ENCODE measurements around the gene KCTD5.

Gene KCTD5

DNA sequence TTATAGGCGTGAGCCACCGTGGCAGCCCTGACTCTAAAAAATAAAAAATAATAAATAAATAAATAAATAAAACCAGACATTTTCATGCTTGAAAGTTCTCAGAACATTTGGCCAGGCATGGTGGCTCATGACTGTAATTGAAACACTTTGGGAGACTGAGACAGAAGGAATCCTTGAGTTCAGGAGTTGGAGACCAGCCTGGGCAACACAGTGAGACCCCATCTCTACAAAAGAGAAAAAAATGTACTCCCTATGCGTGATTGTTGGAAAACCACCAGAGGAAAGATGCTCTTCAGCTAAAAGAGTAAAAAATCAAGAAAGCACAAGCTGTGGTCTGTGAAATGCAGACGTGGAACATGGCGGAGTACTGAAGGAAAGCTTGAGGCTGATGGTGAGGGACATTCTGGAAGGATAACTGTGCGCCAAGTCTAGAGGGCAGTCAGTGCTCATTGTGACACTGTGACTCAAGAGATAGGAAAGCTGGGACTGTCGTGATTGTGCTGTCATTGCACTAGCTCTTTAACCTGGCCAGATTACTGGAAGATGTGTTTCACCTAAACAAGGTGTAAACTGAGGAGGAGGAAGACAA, 41.9 kb downstream of the KCTD5 start:
- DNase-seq = no peak

DNA sequence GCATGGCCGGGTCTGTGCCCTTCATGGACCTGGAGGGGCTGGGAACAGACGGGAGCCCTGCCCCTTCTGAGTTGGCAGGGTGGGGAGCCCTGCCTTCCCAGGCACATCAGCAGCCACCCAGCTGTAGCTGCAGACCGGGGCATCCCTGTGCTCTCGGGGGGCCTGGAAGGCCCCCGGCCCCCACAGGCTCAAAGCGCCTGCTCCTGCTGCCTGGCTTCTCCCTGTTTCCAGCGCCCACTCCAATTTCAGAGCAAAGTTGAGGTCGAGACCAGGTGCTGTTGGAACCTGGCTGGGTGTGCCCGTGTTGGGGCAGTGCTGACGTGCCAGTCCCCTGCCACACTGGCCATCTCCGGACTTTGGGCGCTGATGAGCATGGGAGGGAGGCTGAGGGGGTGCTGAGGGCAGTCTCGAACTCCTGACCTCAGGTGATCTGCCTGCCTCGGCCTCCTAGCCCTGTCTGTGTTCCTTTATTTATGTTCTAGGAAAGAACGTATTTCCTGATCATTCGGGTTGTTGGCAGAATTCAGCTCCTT, 42.6 kb downstream of the KCTD5 start:
- no peak for DNase-seq

DNA sequence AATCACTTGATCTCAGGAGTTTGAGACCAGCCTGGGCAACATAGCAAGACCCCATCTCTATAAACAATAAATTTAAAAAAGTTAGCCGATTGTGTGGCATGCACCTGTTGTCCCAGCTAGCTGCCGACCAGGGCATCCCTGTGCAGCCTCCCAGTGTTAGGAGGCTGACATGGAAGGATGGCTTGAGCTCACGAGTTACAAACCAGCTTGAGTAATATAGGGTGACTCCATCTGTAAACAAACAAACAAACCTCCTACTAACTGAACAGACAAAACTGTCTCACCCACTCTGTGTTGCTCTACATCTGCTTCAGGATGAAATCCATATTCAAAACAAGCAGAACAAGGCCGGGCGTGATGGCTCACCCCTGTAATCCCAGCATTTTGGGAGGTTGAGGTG, 44.6 kb downstream of the KCTD5 start:
- no peak for DNase-seq

DNA sequence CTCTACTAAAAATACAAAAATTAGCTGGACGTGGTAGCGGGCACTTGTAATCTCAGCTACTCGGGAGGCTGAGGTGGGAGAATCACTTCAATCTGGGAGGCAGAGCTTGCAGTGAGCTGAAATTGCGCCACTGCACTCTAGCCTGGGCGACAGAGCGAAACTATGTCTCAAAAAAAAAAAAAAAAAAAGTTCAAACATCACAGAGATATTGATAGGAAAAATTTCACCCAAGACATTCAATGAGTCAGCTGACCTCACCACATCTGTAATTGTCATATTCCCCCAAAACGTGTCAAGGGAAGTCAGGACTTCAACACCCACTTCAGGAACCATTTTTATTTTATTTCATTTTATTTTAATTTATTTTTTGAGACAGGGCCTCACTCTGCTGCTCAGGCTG, 45.7 kb downstream of the KCTD5 start:
- no peak for DNase-seq

DNA sequence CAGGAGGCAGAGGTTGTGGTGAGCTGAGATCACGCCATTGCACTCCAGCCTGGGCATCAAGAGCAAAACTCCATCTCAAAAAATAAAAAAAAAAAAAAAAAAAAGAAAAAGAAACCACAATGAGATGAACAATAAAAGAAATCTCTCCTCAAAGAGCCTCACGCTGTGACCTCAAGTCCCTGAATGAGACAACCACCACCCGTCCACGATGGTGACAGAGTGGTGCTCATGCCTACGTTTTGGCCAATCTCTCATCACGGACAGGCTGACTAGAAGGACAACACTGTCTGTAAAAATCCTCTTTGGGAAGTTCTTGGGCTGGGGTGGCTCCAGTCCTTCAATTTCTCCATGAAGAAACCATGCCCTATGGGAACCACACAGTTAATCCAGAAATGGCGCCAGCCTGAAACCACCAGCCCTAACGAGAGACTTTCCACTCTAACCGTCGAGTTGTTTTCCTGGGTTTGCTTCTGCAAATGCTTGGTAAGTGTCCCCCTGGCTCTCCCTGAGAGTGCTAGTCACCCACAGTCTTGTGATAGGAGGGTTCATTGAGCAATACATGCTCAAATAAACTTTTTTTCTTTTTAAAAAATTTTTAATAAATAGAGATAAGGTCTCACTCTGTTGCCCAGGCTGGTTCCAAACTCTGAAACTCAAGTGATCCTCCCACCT, 52.7 kb downstream of the KCTD5 start:
- no peak for DNase-seq

- DNase-seq = no peak
Observed at GRCh38 chr16:2736476-2737237, 54.3 kb downstream of the KCTD5 start.

DNA sequence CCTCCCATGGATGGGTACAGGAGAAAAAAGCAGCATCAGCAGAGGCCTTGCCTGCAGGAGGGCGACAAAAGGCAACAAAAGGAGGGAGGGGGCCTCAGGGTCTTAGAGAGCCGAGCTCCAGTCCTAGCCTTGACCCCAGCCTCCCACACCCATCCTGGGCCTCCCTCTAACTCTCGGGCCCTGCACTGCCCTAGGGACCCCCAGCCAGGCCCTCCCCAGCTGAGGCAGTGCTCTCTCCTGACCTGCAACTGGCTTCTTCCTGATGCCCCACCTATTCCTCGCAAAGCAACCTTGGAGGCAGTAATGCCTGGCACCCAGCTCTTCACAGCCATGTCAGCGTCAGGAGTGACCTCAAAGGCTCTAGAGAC, 54.9 kb downstream of the KCTD5 start:
- no peak for DNase-seq

DNA sequence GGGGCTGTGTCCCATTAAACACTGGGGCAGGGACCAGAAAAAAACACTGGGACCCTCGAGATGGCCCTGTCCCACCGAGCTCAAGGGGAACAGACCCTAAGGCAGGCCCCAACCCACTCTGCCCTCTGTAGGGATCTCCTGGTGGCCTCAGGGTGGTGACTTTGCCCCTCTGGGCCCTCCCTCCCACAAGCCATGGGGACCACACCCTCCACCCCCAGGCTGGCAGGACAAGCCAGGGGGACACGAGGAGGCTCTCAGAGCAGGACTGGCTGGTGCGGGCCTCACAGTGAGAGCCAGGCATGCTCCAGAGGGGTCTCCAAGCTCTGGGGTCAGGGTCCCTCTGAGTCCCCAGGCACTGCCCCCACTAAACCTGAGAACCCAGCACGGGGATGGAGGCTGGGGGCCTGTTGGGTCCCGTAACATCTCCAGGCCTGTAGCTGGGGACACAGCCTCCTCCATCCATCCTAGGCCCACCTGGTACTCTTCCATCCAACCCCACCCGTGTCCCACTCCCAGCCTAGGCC, 55.6 kb downstream of the KCTD5 start:
- no peak for DNase-seq

DNA sequence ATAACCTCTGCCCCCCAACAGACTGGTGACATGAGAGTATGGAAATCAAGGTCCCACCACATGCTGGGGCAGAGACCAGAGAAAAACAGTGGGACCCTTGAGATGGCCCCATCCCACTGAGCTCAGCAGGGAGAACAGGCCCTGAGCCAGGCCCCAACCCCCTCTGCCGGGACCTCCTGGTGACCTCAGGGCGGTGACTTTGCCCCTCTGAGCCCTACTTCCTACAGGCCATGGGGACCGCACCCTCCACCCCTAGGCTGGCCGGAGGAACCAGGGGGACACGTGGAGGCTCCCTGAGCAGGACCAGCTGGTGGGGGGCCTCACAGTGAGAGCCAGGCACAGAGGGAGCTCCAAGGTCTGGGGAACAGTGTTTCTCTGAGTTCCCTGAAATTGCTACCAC, 56.3 kb downstream of the KCTD5 start:
- DNase-seq = no peak

DNA sequence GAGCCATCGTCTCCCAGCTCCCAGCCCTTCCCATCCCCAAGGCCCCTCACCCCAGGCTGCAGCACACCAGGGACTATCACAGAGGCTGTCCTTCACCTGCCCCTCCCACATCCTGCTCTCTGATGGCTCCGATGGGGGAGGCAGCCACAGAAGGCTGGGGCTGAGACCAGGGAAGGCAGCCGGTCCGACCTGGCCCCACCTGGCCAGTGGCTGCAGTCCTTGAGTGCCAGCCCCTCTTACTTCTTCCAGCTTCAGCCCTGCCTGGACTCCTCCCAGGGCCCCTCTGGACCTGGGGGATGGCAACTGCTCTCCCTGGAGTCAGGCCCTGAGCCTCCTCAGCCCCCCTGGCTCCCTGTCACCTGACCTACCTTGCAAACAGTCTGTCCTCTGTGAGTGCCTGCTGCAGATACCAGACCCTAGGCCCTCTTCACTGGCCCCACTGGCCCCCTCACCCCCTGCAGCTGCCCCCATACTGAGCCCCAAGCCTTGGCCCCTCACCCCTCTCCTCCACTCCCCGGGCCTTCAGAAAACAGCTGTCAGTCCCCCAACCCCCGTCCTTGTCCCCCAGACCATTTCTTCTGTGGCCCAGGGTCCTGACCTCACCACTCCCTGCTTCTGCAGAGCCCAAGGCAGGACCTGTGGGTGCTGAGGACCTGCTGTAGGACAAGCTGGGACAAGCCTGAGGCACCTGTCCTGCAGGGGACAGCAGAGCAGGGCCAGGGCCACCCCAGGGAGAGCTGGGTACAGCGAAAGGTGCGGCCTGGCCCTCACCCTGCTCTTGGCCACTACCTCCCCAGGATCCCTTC, 57.5 kb downstream of the KCTD5 start:
- no peak for DNase-seq

DNA sequence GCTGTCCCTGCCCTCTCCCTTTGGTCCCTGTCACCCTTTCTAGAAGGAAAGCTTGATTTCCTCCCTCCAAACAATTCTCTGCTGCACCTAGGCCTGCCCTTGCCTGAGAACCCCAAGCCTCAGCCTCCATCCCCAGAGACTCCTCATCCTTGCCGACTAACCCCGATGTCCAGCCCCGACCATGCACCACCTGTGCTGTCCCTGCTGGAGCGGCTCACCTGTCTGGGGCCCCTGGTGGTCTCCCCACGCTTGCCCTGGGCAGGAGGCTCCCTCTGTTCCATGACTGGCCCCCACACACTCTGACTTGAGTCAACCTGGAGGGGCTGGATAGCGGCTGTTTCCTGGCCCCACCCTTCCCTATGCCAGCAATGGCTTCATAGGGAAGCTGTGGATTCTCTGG, 58.2 kb downstream of the KCTD5 start:
- no peak for DNase-seq

DNA sequence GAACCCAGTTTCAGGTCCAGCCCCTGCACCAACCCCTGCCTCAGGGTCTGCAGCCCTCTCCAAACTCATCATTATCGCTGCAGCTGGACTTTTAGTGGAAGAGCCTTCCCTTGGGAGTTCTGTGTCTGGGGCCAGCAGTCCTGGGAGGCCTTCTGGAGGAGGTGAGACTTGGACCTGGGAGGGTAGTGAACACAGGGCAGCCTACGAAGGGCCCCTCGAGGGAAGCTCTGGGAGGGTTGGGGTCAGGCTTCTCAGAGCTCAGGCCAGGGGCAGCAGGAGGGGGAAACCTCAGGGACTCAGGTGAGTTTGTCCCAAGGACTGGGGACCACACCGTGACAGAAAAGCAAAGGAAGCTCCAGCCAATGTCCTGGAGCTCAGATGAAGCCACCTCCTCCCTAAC, 58.8 kb downstream of the KCTD5 start:
- no peak for DNase-seq

DNA sequence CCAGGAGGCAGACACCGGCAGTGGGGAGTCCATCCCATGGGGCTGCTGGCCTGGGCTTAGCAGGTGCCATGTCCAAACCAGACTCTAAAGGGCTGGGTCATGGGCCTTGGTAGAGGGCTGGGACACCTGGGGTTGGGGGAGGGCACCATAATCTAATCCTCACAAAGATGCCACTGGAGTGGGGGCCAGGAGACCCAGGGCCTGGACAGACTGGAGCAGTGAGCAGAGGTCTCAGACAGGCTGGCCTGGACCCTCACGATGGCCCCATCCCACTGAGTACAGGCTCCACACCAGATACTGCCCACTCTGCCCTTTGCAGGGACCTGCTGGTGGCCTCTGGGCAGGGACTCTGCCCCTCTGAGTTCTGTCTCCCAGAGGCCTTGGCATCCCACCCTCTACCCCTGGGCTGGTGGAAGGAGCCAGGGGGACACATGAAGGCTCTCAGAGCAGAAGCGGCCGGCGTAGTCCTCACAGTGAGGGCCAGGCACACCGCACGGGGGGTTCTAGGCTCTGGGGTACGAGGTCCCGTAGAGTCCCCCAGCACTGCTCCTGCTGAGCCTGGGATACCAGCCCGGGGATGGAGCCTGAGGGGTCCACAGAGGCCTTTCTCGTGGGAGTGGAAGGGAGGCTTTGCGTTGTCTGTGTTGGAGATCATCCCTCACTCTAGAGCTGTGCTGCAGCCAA, 60.1 kb downstream of the KCTD5 start:
- DNase-seq = no peak

DNA sequence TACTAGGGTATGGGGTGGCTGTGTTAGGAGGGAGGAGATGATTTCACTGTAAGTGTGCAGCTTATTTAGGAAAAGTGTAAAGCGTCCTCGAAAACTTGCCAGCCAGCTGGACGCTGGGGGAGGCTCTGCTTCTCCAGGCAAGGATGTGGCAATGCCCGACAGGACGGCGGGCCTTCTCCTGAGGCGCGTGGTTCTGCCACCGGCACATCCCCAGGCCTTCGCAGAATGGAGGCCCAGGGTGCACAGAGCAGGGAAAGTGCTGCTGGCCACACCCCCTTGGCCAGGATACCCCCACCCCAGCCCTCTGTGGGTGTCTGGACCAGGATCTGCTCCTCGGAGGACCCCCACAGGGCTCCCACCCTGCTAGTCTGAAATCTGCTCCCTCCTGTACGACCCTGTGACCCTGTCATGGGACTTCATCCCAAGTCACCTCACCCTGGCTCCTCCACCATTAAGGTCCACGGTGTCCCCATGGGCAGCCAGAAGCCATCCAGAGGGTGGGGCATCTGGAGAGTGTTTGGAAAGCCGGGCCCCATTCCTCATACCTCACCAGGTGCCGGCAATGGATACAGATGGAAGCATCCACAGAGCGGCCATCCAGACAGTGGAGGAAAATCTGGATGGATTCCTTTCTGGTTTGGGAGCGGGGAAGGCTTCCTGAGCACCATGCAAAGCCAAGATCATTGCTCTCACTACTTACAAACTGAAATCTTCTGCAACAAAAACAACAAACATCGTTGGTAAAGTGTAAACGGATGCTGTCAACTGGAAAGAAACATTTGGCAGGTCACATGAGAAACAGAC, 60.9 kb downstream of the KCTD5 start:
- no peak for DNase-seq

GRCh38 chr16:2744711-2745110, 62.4 kb downstream of the KCTD5 start:
- no peak for DNase-seq

GRCh38 chr16:2745116-2745890, 63.0 kb downstream of the KCTD5 start:
- DNase-seq = no peak

GRCh38 chr16:2745961-2746360, 63.6 kb downstream of the KCTD5 start:
- DNase-seq = no peak

DNA sequence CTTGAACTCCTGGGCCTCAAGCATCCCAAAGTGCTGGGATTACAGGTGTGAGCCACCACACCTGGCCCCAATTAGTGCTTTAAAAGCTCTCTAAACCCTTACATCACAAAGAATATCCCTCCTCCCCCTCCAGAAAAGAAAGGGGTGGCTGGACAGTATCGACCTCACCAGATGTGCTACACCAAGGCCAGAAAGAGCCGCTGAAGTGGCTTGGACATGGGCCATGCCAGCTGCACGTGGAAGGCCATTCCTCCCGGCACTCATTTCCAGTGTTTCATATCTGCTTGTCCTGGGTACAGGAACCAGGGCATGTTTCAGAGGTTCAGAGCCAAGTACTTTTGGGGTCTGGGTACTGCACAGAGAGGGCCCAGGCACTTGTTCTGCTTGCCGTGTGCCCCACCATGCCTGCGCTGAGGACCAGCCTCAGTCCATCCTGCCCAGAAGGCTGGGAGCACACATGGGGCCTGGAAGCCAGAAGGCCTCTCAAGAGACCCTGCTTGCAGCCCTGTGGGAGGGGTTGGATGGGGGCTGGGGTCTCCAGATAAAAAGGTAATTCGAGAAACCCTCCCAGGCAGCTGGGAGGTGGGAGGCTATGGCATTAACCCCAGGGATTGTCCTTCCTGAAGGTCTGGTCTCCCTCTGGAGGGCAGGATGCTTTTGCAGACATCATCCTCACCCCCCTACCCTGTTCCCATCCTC, 66.6 kb downstream of the KCTD5 start:
- DNase-seq = no peak

- no peak for DNase-seq
Observed at GRCh38 chr16:2749476-2749875, 67.2 kb downstream of the KCTD5 start.

DNA sequence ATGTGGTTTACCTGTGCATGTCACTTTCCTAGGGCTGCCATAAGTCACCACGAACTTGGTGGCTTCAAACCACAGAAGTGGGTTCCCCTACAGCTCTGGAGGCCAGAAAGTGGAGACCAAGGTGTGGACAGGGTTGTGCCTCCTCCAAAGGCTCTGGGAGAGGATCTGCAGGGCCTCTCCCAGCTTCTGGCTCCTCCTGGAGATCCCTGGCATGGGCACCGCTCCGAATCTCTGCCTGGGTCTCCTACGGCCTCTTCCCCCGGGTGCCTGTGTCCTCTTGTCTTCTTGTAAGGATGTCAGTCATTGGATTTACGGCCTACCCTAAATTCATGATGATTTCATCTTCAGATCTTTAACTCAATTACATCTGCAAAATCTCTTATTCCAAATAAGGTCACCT, 67.6 kb downstream of the KCTD5 start:
- DNase-seq = no peak
